Pancreas (tissue), 10 donors: ENCODE results near the gene ST8SIA2. TPM values are rescaled to one million over a fixed set of nuclear protein-coding genes. Genes with fewer than 3 reads are reported as not detected.

Experiments used
- ATAC-seq, 4 donors: fragments of 200-7000 bp; cut with Tn5 transposase; one replicate each; pipeline versions ENCODE4 v1.8.0 to v1.9.1; 2020; ENCODE audit warnings: mild to moderate bottlenecking in 4 of 4, moderate library complexity in 4 of 4
- DNase-seq, 6 donors: peaks; one replicate each; pipeline ENCODE4 v3.0.0-alpha.2; 2020
- FAIRE-seq: peaks from 2 replicates; lab custom pipeline; 2012; peaks lifted over from hg19 to GRCh38; lab: Jason Lieb, UNC
- H3K27ac ChIP-seq, 4 donors: fragments of 200-600 bp; sonication (generic); 1 replicate in 3 of 4; 2 replicates in 1 of 4; pipeline versions ENCODE4 v1.5.0 to v1.8.0; 2020
- H3K27me3 ChIP-seq, 4 donors: fragments of 200-600 bp; one replicate each; pipeline ENCODE4 v1.8.0; 2021
- H3K36me3 ChIP-seq, 3 donors: fragments of 200-600 bp; sonication (generic) in 1 of 3; one replicate each; pipeline versions ENCODE4 v1.5.0 to v1.8.0; 2020 to 2021
- H3K4me1 ChIP-seq, 3 donors: fragments of 200-600 bp; one replicate each; pipeline ENCODE4 v1.8.0; 2021
- H3K4me3 ChIP-seq, 4 donors: fragments of 200-600 bp; sonication (generic) in 2 of 4; one replicate each; pipeline versions ENCODE4 v1.5.0 to v1.8.0; 2020 to 2021
- H3K9me3 ChIP-seq, 4 donors: fragments of 200-600 bp; one replicate each; pipeline ENCODE4 v1.8.0; 2021
- WGBS, 2 donors: extraction: QIAGEN DNeasy Blood & Tissue Kit; methylation state at CpG; one replicate each; pipeline ENCODE4 v1.1.7; 2013; 5-methylcytosine and 5-hydroxymethylcytosine counted together
- intact Hi-C, 3 donors: fragments of 100-400 bp; cut with DNase I; formaldehyde crosslinking; loops; one replicate each; pipeline versions ENCODE4 v1.11.1 to v1.14.2; 2022
- polyA plus RNA-seq, 2 donors: library from polyadenylated mRNA; stranded (reverse); fragments of 200-250 nt; gene quantifications; one replicate each; pipeline ENCODE4 v1.2.3, GENCODE V29; 2013
- total RNA-seq, 6 donors: library from RNA; stranded (reverse); fragmentation: NEBNext Ultra II Directional in 4 of 6; extraction: Animal tissue kit (Norgen Biotek cat#: 25700) in 4 of 6; gene quantifications; one replicate each; pipeline versions ENCODE4 v1.2.1 to v1.2.4, GENCODE V29; 2021 to 2023
- TF ChIP-seq, protein P1 (sequence below), 4 donors: fragments of 200-600 bp; sonication (generic) in 3 of 4; IDR thresholded peaks; one replicate each; pipeline versions ENCODE4 v1.5.0 to v1.8.0; 2021; ENCODE audit warnings: antibody characterized with exemption in 4 of 4
- donor health status: healthy with polysubstance abuse.
- donor health status: DM: no; HTN: no; CAD: no; lungs with moderate emphysema.
- donor health status: DM: no; HTN: no; CAD: no.
- donor health status: control.
- donor health status: control.
- donor health status: Bipolar disorder and iron deficiency.
- donor health status: DM: yes; HTN: yes; CAD: no.
- donor health status: DM: no; HTN: no; CAD: no.
- donor health status: DM: no; HTN: no; CAD: no.
- donor health status: DM: yes; HTN: yes; CAD: no.

ST8SIA2 gene
- total and polyA plus RNA-seq, 8 donors = 0.02 to 0.19 TPM; not detected in 6

DNA sequence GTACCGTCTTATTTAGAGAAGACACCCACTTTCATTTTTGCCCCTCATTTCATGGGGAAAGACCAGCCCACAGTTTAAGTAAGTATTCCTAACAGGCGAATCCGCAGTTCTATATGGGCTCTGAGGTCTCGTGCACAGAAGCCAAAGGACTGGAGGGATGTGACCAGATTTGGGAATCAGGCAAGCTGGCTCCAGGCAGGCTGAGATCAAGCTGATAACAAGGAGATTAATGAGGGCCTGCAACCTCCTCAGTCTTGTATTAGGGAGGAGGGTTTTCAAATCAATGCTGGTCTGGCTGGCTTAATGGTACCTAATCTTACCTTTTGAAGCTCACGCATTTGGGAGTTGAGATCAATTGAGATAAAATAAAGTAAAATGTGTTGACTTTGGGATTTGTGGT is 15.3 kb downstream of the ST8SIA2 start:
- FAIRE-seq = no peak
- TF ChIP-seq, protein P1, sequence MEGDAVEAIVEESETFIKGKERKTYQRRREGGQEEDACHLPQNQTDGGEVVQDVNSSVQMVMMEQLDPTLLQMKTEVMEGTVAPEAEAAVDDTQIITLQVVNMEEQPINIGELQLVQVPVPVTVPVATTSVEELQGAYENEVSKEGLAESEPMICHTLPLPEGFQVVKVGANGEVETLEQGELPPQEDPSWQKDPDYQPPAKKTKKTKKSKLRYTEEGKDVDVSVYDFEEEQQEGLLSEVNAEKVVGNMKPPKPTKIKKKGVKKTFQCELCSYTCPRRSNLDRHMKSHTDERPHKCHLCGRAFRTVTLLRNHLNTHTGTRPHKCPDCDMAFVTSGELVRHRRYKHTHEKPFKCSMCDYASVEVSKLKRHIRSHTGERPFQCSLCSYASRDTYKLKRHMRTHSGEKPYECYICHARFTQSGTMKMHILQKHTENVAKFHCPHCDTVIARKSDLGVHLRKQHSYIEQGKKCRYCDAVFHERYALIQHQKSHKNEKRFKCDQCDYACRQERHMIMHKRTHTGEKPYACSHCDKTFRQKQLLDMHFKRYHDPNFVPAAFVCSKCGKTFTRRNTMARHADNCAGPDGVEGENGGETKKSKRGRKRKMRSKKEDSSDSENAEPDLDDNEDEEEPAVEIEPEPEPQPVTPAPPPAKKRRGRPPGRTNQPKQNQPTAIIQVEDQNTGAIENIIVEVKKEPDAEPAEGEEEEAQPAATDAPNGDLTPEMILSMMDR (IDR thresholded peaks at IDR 0.05) = no peak
- Histone ChIP-seq H3K27me3 (no peaks in the 10 kb centered on the region), H3K36me3 (no peaks in the 10 kb centered on the region), H3K9me3 (no peaks in the 10 kb centered on the region), H3K27ac (no peak overlapping the region), H3K4me3 (no peak overlapping the region), H3K4me1 (no peaks in the 10 kb centered on the region)
- DNase-seq = no peak
- intact Hi-C loops = no loop called here
- 79 to 85% methylated on average over 5 of the region's 5 CpGs for WGBS, 2 donors
- no peak for ATAC-seq

DNA sequence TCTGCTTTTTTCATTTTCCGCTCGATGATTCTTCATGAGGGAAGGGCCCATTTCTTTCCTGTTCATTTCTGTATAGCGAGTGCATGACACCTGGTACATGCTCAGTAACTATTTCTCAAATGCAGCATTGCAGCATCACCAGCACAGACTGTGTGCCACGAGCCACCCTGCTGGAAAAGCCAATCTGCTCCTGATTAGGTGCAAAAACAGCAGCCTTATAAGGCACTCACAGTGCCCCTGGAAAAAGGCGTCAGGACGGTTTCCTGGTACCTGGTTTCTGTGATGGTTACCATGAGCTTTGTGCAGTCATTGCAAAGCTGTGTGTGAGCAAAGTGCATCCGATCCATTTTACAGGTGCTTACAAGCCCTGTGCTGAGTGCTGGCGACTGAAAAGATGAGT is 15.8 kb downstream of the ST8SIA2 start:
- no peaks in the 10 kb centered on the region for H3K27me3 ChIP-seq
- H3K4me1 ChIP-seq = no peaks in the 10 kb centered on the region
- FAIRE-seq = no peak
- WGBS, 2 donors = 57 to 58% methylated on average over 8 of the region's 8 CpGs
- no peak overlapping the region for H3K4me3 ChIP-seq
- TF ChIP-seq, protein P1 (IDR thresholded peaks at IDR 0.05) = no peak
- intact Hi-C loops = no loop called here
- no peaks in the 10 kb centered on the region for H3K9me3 ChIP-seq
- no peaks in the 10 kb centered on the region for H3K36me3 ChIP-seq
- no peak overlapping the region for H3K27ac ChIP-seq
- no peak for DNase-seq
- no peak for ATAC-seq

DNA sequence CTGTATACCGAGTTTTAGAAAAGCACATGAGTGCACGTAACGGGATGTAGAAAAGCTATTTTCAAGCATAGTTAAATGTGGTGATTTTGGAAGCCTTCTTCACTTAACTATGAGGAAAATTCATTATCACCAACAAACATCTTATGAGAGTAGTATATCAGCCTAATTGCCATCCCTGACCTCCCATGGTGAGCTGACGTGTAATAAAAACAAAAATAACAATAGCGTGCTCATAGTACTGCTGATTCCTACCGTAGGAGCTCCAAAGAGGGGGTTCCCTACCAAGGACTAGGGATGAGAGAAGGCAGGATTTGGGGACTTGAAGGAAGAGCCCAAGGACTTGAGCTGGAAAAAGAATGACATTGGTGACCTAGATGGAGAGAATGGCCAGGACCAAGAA is 16.9 kb downstream of the ST8SIA2 start:
- TF ChIP-seq, protein P1 (IDR thresholded peaks at IDR 0.05) = no peak
- FAIRE-seq (no peak), DNase-seq (no peak), ATAC-seq (no peak)
- H3K4me3 ChIP-seq = no peak overlapping the region
- 87 to 89% methylated on average over 6 of the region's 6 CpGs for WGBS, 2 donors
- no peaks in the 10 kb centered on the region for H3K36me3 ChIP-seq
- no peaks in the 10 kb centered on the region for H3K27me3 ChIP-seq
- H3K4me1 ChIP-seq = no peaks in the 10 kb centered on the region
- no peaks in the 10 kb centered on the region for H3K9me3 ChIP-seq
- intact Hi-C loops = no loop called here
- no peak overlapping the region for H3K27ac ChIP-seq

DNA sequence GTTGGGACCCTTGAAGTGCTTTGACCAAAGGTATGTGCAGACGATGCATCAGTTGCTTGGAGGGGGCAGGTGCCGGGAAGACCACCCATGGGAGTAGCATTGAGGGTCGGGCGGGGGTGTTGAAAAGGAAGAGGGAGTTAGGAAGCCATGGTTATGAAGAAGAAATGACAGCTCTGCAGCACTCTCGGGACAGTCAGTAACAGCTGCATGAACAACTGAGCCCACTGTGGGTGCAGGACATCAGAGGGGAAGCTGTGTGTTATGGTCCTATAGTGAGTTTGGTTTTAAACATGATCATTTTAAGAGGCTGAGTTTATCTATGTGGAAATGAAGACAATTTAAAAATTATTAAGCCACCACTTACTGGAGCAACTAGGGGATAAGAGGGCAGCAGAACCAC is 17.6 kb downstream of the ST8SIA2 start:
- no peaks in the 10 kb centered on the region for H3K27me3 ChIP-seq
- no peak overlapping the region for H3K4me3 ChIP-seq
- H3K36me3 ChIP-seq = no peaks in the 10 kb centered on the region
- DNase-seq (no peak), FAIRE-seq (no peak), ATAC-seq (no peak)
- intact Hi-C loops = no loop called here
- TF ChIP-seq, protein P1 (IDR thresholded peaks at IDR 0.05) = no peak
- no peaks in the 10 kb centered on the region for H3K9me3 ChIP-seq
- 62 to 77% methylated on average over 5 of the region's 5 CpGs for WGBS, 2 donors
- no peak overlapping the region for H3K27ac ChIP-seq
- no peaks in the 10 kb centered on the region for H3K4me1 ChIP-seq

DNA sequence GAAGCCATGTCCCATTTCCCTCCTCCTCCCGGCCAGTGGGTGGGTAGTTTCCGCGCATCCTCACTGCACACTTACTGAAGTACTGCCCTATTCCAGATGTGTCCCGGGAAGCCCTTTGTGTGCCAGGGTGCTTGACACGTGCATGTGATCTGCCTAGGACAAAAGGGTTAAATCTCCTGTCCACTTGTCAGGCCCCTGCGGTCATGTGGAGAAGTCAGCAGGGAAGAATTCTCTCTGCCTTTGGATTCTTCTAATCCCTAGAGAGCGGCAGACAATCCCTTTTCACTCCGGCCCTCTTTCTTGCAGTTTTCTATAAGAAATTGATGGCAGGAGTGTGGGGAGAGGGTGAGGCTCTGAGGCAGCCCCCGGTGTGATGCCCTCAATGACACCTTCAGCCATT is 19.8 kb downstream of the ST8SIA2 start:
- no peak overlapping the region for H3K4me3 ChIP-seq
- FAIRE-seq (no peak), DNase-seq (no peak), ATAC-seq (no peak)
- no peaks in the 10 kb centered on the region for H3K9me3 ChIP-seq
- intact Hi-C loops = no loop called here
- H3K27ac ChIP-seq = no peak overlapping the region
- TF ChIP-seq, protein P1 (IDR thresholded peaks at IDR 0.05) = no peak
- 51 to 55% methylated on average over 9 of the region's 9 CpGs for WGBS, 2 donors
- H3K36me3 ChIP-seq = no peaks in the 10 kb centered on the region
- H3K27me3 ChIP-seq = no peaks in the 10 kb centered on the region
- H3K4me1 ChIP-seq = no peaks in the 10 kb centered on the region
